Heart left ventricle (tissue), 16 donors: Measurements from ENCODE around the gene ARNT2. TPM values are rescaled to one million over a fixed set of nuclear protein-coding genes. Genes with fewer than 3 reads are reported as not detected.

ENCODE experiments used
- ATAC-seq, 4 donors: fragments of 200-7000 bp; cut with Tn5 transposase; one replicate each; pipeline ENCODE4 v1.9.1; 2020 to 2022; ENCODE audit warnings: moderate library complexity in 4 of 4, mild to moderate bottlenecking in 3 of 4, moderate number of reproducible peaks in 1 of 4
- DNase-seq, 5 donors: peaks; one replicate each; pipeline ENCODE4 v3.0.0-alpha.2; 2020
- H3K27ac ChIP-seq, 12 donors: fragments of 200-600 bp; sonication (generic) in 4 of 12; one replicate each; pipeline versions ENCODE4 v1.5.0 to v1.8.0; 2016 to 2022; ENCODE audit warnings: mild to moderate bottlenecking in 2 of 12
- H3K27me3 ChIP-seq, 9 donors: fragments of 200-600 bp; sonication (generic) in 2 of 9; one replicate each; pipeline versions ENCODE4 v1.5.1 to v1.8.0; 2016 to 2022; ENCODE audit warnings: mild to moderate bottlenecking in 3 of 9
- H3K36me3 ChIP-seq, 9 donors: fragments of 200-600 bp; sonication (generic) in 2 of 9; one replicate each; pipeline versions ENCODE4 v1.5.0 to v1.8.0; 2018 to 2022; ENCODE audit warnings: mild to moderate bottlenecking in 2 of 9
- H3K4me1 ChIP-seq, 12 donors: fragments of 200-600 bp; sonication (generic) in 4 of 12; one replicate each; pipeline versions ENCODE4 v1.5.0 to v1.8.0; 2016 to 2022; ENCODE audit warnings: mild to moderate bottlenecking in 3 of 12
- H3K4me3 ChIP-seq, 12 donors: fragments of 200-600 bp; sonication (generic) in 4 of 12; one replicate each; pipeline versions ENCODE4 v1.5.0 to v1.8.0; 2017 to 2022; ENCODE audit warnings: mild to moderate bottlenecking in 9 of 12, moderate library complexity in 4 of 12
- H3K9me3 ChIP-seq, 12 donors: fragments of 200-600 bp; sonication (generic) in 4 of 12; one replicate each; pipeline versions ENCODE4 v1.5.0 to v1.8.0; 2016 to 2022; ENCODE audit warnings: mild to moderate bottlenecking in 1 of 12
- CTCF ChIP-seq, 12 donors: fragments of 200-600 bp; sonication (generic) in 4 of 12; IDR thresholded peaks; one replicate each; pipeline versions ENCODE4 v1.5.0 to v1.8.0; 2018 to 2022; ENCODE audit warnings: antibody characterized with exemption in 12 of 12, mild to moderate bottlenecking in 5 of 12
- POLR2A ChIP-seq, 2 donors: fragments of 450-650 bp; IDR thresholded peaks; one replicate each; pipeline ENCODE4 v1.6.1; 2017; ENCODE audit warnings: antibody characterized with exemption in 2 of 2, mild to moderate bottlenecking in 2 of 2, moderate library complexity in 2 of 2
- WGBS, 4 donors: extraction: QIAGEN DNeasy Blood & Tissue Kit in 2 of 4; methylation state at CpG; one replicate each; pipeline versions ENCODE4 v1.1.5 to v1.1.7; 2013 to 2018; 5-methylcytosine and 5-hydroxymethylcytosine counted together
- intact Hi-C, 10 donors: fragments of 100-400 bp; cut with DNase I; formaldehyde crosslinking; loops; one replicate each; pipeline versions ENCODE4 v1.11.1 to v1.14.2; 2022
- polyA plus RNA-seq, 2 donors: library from polyadenylated mRNA; stranded (reverse); fragments of 200-250 nt; gene quantifications; one replicate each; pipeline ENCODE4 v1.2.3, GENCODE V29; 2013
- total RNA-seq, 9 donors: library from RNA; depleted of rRNA in 2 of 9; stranded (reverse); fragments of >200 nt in 2 of 9; fragmentation: NEBNext Ultra II Directional in 3 of 9; extraction: Animal tissue kit (Norgen Biotek cat#: 25700) in 3 of 9; gene quantifications; one replicate each; pipeline versions ENCODE4 v1.1.0 to v1.2.4, GENCODE V29; 2016 to 2023
- donor health status: ischemic (EF 13 %, LVEDD 7.1; RV severe dilation, severe dysfunction).
- donor health status: healthy with polysubstance abuse.
- donor health status: DM: no; HTN: yes; CAD: no.
- donor health status: DM: no; HTN: no; CAD: no.
- donor health status: ischemic (EF 25% LVEDD 6.9; RV normal size, moderate dysfunction).
- donor health status: ischemic (EF 25% LVEDD 5.7; RV mildly dilated, moderate dysfunction).
- donor health status: healthy.
- donor health status: DM: yes; HTN: yes; CAD: no.
- donor health status: ischemic (EF 35%, LVEDD 5.7; RV mildly dilated, moderate dysfunction).
- donor health status: nonischemic (EF 11% LVEDD 7.7; RV severe dilation, severe dysfunction).
- donor health status: DM: yes; HTN: yes; CAD: no.
- donor health status: PGD.
- donor health status: ischemic (EF 29% LVEDD 5.4; RV normal size, mild dysfunction).
- donor health status: nonischemic (EF 23%, LVEDD 6.1; RV moderate dilation, normal function).

ARNT2 gene
- total and polyA plus RNA-seq, 11 donors = 1.2 to 10.0 (median 3.9) TPM

GRCh38 chr15:80619680-80620079 is 215.5 kb downstream of the ARNT2 start:
- intact Hi-C loops = loop anchor here in 8 of 10 donors (1.0 to 10.0 kb wide), 7 partner anchors 78 to 353 kb away; partner anchors contain the start of genes CEMIP (in 5 of the 8) and ABHD17C (in 1 of the 8)
- no peak overlapping the region for H3K27ac ChIP-seq
- DNase-seq (no peak), ATAC-seq (peak; percentile 39 to 67 (median 62))
- 42 to 56% (median 46%) methylated on average over 1 of the region's 1 CpG for WGBS, 4 donors
- no peaks in the 10 kb centered on the region for H3K36me3 ChIP-seq
- peaks cover 0 to 11% (median 4%) of the 10 kb centered on the region in 12 donors for H3K4me1 ChIP-seq
- H3K27me3 ChIP-seq = no peaks in the 10 kb centered on the region
- no peak overlapping the region for H3K4me3 ChIP-seq
- peak in 11 of 12 donors; percentile 19 to 47 (median 24) for TF ChIP-seq CTCF (IDR thresholded peaks at IDR 0.05)
- no peak for TF ChIP-seq POLR2A (IDR thresholded peaks at IDR 0.05)
- peaks cover 0 to 17% (median 2%) of the 10 kb centered on the region in 12 donors for H3K9me3 ChIP-seq

- intact Hi-C loops = loop anchor here in 3 of 10 donors (5.0 kb wide), 2 partner anchors 152 to 157 kb away; partner anchors contain the start of gene CEMIP (in 1 of the 3)
- Histone ChIP-seq H3K9me3 (peaks cover 0 to 17% (median 2%) of the 10 kb centered on the region in 12 donors), H3K27me3 (no peaks in the 10 kb centered on the region), H3K4me1 (peaks cover 0 to 11% (median 4%) of the 10 kb centered on the region in 12 donors), H3K27ac (no peak overlapping the region), H3K4me3 (no peak overlapping the region), H3K36me3 (no peaks in the 10 kb centered on the region)
- ATAC-seq (no peak), DNase-seq (no peak)
- TF ChIP-seq CTCF (IDR thresholded peaks at IDR 0.05) (peak in 1 of 12 donors; percentile 1), POLR2A (IDR thresholded peaks at IDR 0.05) (no peak)
- WGBS, 4 donors = 92 to 100% (median 97%) methylated on average over 3 of the region's 3 CpGs
Measured at GRCh38 chr15:80620141-80620540, 216.0 kb downstream of the ARNT2 start.

- no peak overlapping the region for H3K4me3 ChIP-seq
Measured at GRCh38 chr15:80620931-80621330, 216.7 kb downstream of the ARNT2 start.

More at GRCh38 chr15:80620931-80621330, 216.7 kb downstream of the ARNT2 start:
- no peaks in the 10 kb centered on the region for H3K36me3 ChIP-seq
- peaks cover 0 to 8% (median 3%) of the 10 kb centered on the region in 12 donors for H3K4me1 ChIP-seq
- peaks cover 0 to 17% (median 2%) of the 10 kb centered on the region in 12 donors for H3K9me3 ChIP-seq
- DNase-seq (no peak), ATAC-seq (no peak)
- no peak for TF ChIP-seq POLR2A (IDR thresholded peaks at IDR 0.05)
- no peak for TF ChIP-seq CTCF (IDR thresholded peaks at IDR 0.05)
- intact Hi-C loops = loop anchor here in 3 of 10 donors (5.0 kb wide), 2 partner anchors 151 to 156 kb away; partner anchors contain the start of gene CEMIP (in 1 of the 3)
- H3K27me3 ChIP-seq = no peaks in the 10 kb centered on the region
- WGBS, 4 donors = 63 to 77% (median 69%) methylated on average over 5 of the region's 5 CpGs
- H3K27ac ChIP-seq = no peak overlapping the region
